Stimulated activated CD8-positive, alpha-beta memory T cell treated with anti-CD3 and anti-CD28 coated beads, Interleukin-12 subunit alpha, Interleukin-12 subunit beta, amount 100 ng/mL, for 24 hours (primary cell): Measurements from ENCODE around the gene TMEM183A.
"Not testable (repeated sequence)": the region's sequence is repeated elsewhere in the genome, so short reads cannot be mapped to it uniquely, and the experiment has no call there.

Experiments
- DNase-seq: peaks from one replicate; pipeline ENCODE4 v3.0.0-alpha.2; 2020; ENCODE audit errors: extremely low read depth

Gene TMEM183A

DNA sequence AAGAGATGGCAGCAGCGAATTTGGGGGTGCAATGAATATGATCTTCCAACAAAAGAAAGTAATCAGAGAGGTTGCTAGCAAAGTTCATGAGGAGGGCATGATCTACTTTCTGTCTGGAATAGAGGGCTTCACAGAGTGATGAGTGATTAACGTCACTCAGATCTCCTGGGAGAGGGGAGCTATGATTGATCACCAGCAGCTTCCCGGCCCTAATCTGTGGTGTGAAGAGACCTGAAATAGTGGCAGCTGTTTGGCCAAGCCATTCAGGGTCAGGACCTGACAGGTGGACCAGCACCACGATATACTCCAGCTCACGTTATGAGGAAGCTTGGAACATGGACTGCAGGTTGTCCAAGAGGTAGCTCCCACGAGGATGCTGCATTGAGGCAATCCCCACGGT is 19.9 kb upstream of the TMEM183A start:
- DNase-seq = no peak

DNA sequence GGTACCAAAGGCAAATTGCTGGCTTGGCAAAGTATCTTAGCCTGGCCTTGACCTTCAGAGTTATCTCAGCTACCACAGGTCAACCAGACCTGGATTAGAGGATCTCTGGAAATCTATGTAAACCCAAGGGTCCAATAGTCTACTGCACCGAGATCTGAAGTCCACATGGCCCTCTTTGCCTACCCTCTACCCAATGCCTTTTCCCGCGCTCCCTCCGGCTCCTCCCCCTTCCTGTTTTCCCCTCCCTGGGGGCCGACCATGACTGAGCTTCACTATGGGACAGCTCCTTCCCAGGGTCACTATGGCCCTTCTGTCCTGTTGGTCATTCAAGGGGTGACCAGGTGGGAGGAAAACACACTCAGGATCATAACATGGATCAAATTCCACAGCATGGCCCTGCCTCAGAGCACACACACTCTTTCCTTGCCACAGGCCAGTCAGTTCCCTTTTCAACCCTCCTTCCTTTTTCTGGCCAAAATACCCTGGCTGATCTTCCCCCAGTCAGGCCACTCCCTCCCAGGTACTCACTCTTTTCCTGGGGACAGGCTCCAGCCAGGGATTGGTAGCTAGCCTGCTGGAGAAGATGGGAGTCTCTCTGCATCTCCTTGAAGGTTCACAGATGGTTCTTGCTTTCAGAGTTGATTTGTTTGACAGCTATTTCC is 19.1 kb upstream of the TMEM183A start:
- no peak for DNase-seq

DNA sequence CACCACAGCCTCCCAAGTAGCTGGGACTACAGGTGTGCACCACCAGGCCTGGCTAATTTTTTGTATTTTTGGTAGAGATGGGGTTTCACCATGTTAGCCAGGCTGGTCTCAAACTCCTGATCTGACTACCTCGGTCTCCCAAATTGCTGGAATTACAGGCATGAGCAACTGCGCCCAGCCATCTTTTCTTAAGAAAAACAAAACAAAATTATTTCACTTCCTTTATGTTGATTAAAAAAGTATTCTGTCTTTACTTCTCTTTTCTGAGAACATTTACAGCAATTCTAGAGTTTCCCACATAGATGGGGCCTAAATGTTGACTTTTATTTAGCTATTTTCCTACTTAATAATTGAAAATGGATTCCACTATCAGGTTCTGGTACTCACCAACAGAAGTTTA is 17.3 kb upstream of the TMEM183A start:
- no peak for DNase-seq

DNA sequence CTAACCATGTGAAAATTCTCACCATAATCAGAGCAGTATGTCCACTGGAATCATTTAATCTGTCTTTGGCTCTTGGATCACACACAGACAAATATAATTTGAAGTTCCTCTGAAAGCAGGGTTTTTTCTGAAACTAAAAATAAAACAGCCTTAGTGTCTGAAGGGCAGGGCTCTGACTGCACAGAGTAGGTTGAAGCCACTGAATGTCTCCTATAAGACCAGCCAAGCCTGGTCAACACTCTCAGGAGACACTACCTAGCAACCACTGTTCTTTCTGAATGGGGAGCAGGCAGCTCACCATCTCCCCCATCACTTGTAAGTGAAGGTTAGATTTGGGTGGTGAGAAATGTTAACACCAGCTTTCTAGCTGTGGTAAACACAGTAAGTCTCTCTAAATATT is 16.1 kb upstream of the TMEM183A start:
- no peak for DNase-seq

DNA sequence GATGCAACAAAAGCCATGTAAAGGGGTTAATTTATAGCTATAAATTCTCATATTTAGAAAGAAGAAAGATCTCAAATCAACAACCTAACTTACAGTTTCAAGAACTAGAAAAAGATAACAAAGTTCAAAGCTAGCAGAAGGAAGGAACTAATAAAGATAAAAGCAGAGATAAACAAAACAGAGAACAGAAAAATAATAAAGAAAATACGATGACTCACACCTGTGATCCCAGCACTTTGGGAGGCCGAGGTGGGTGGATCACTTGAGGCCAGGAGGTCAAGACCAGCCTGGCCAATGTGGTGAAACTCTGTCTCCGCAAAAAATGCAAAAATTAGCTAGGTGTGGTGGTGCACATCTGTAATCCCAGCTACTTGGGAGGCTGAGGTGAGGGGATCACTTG is 12.4 kb upstream of the TMEM183A start:
- DNase-seq = no peak

DNA sequence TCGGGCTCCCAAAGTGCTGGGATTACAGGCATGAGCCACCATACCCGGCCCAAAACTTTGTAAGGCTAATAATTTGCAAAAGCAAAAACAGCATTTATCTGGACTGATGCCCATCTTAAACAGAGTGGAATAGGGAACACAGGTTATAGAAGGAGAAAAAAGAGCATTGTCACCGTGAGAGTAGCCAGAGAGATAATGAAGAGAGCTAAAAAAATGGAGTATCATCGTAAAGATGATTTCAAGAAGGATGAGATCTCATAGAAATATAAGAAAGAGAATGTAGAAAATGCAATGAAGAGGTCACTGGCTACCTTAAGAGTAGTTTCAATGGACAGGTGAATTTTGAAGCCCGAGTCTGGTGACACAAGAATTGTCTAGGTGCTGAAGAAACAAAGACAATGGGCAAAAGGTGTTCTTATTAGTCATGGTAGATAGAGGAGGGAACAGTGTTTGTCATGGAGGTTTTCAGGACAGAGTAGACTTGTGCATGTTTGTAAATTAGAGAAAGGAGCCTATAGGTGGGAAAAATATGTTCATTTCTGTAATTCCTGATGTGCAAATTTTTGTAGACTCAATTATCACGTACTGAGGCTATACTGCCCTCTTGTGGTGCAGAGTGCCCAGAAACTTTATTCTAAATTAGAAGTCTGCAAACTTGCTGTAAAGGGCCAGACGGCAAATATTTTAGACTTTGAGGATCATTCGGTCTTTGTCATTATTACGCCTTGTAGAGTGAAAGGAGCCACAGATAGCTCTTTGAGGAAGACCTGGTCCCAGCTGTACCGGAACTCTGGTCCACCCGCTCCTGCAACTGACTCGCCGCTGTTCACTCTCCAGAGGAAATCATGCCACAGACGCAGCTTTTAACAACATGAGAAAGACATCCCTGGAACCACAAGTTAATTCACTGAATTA is 8.1 kb upstream of the TMEM183A start:
- no peak for DNase-seq

DNA sequence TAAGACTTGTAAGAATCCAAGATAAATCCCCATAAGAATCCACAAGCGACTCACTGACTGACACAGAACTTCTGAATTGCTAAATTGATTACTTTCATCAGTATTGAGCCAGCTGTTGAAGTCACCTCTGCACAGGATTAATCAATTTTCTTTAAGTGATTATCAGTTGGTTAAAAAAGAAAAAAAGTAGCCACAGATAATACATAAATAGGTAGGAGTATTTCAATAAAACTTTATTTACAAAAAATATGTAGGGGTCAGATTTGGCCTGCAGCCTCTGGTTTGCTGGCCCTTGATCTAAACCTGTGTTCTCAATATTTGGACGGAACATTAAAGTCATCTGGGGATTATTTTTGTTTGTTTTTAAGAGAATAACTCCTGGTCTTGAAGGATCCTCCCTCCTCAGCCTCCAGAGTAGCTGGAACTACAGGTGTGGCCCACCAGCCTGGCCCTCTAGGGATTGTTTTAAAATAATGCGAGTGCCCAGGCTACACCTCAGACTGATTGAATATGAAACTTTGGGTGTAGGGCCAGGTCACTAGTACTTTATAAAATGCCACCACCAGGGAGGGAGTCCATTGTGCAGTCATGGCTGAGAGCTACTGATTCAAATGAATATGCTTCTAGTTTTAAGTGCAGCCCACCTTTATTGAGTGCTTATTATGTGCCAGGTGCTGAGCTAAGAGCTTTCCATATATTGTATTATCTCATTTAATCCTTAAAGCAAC is 6.8 kb upstream of the TMEM183A start:
- DNase-seq = no peak

DNA sequence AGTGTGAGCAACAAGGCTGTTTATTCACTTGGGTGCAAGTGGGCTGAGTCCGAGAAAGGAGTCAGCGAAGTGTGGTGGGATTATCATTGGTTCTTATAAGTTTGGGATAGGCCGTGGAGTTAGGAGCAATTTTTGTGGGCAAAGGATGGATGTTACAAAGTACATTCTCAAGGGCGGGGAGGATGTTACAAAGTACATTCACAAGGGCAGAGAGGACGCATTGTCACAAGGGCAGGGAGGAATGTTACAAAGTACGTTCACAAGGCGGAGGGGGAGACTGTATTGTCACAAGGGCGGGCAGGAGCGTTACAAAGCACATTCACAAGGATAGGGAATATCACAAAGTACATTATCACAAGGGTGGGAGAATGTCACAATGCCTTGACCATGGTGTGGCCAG is 5.2 kb upstream of the TMEM183A start:
- DNase-seq = no peak

DNA sequence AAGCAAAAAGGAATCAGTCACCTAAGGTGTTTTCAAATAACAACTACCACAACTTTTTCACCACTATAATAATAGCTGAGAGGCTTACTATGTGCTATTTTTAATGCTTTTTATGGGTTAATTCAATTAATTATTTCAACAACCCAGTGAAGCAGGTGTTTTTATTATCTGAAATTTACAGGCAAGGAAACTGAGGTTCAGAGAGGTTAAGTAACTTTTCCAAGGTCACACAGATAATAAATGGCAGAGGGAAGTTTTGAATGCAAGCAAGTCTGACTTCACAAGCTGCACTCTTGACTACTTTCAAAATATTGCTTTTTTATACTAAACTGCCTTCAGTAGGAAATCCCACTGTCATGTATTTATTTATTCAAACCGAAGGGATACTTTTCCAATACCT is 4.2 kb upstream of the TMEM183A start:
- DNase-seq = no peak

DNA sequence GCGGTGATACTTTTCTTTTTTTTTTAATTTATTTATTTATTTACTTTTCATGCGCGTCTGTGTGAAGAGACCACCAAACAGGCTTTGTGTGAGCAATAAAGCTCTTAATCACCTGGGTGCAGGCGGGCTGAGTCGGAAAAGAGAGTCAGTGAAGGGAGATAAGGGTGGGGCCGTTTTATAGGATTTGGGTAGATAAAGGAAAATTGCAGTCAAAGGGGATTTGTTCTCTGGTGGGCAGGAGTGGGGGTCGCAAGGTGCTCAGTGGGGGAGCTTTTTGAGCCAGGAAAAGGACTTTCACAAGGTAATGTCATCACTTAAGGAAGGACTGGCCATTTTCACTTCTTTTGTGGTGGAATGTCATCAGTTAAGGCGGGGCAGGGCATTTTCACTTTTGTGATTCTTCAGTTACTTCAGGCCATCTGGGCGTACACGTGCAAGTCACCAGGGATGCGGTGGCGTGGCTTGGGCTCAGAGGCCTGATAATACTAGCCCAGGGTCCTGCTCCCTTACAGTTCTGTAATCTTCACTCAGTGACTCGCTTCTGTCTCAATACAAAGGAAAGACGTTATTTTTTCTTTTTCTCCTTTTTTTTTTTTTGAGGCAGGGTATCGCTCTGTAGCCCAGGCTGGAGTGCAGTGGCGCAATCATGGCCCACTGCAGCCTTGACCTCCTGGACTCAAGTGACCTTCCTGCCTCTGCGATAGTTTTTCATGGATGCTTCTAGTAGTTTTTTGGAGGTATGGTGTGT is 1.6 kb upstream of the TMEM183A start:
- not testable (repeated sequence) for DNase-seq

DNA sequence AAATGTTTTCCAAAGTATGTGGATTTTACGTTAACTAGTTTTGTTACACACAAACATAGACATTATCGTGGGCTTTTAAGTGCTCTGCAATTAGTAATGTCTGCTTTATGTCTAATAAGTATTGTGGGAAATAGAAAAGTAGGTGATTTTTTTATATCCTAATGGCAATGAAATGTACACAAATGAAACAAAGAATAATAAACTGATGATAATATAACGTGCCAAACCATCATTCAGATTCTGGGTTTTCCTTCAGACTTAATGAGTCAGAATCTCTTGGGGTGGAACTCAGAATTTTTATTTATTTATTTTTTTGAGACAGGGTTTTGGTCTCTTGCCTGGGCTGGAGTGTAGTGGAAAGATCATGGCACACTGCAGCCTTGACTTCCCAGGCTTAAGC is 2.0 kb downstream of the TMEM183A start:
- DNase-seq = no peak

DNA sequence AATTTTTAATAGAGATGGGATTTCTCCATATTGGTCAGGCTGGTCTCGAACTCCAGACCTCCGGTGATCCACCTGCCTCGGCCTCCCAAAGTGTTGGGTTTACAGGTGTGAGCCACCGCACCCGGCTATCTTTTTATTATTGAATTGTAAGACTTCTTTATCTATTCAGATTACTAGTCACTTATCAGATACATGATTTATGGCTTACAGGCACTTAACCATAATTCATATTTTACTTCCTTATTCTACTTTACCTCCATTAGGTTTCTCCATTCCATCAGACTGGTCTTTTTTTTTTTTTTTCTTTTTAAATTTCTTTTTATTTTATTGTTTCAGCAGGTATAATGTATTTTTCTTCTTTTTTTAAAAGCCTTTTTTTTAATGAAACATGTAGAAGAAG is 4.4 kb downstream of the TMEM183A start:
- no peak for DNase-seq

DNA sequence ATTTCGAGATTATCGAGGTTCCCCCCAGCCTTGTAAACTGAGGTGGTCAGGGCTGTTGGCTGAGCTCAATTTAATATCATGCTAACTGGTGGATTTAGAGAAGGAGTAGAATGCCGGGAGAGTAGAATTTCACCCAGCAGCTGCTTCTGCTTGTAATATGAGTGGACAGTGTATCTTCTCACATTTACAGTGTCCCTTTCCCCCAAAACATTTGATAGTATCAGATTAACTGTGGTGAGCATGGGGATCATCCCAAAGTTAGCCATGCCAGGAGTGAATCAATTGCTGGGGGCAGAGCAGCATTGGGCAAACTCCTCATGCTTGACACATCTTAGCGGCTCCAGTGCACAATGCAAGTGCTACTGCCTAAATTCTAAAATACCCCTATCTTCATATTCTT is 9.9 kb downstream of the TMEM183A start:
- no peak for DNase-seq

DNA sequence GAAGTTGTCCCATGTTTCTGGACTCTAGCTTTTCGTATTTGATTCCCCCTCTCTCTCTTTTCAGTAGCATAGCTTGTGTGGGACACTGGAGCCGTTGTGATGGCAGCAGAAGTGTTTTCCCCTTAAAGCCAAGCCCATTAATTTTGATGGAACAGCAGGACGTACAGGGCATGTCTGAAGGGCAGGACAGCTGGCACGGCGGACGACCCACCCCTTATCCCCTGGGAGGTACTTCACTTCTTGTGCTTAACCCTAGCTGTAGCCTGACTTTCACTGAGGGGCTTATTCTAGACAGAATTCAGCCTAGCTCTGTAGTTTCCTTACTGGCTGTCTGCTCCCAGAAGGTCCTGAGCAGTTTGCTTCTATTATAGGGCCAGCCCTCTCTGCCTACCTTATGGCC is 10.5 kb downstream of the TMEM183A start:
- no peak for DNase-seq

DNA sequence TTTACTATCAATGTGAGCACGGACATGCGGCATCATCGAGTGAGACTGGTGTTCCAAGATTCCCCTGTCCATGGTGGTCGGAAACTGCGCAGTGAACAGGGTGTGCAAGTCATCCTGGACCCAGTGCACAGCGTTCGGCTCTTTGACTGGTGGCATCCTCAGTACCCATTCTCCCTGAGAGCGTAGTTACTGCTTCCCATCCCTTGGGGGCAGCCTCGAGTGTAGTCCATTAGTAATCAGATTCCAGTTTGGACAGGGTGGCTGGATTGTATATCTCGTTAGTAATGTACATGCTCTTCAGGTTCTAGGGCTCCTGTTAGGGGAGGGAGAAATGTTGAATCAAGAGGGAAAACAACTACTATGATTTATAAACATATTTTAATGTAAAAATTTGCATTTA is 15.7 kb downstream of the TMEM183A start:
- DNase-seq = not testable (repeated sequence)

DNA sequence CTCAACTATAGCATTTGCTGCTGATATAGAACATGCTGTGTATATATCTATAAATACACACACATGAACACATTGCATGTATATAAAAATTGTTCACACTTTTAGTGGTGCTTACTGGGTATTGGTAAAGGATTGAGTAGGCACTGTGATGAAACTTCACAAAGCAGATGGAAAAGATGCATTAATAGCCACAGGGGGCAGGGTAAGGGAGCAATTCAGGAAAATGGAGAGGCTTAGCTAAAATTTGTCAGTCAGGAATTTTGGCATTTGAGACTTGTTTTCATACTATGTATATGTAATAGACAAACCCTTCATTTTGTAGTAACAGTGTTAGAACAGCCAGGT is 18.5 kb downstream of the TMEM183A start:
- no peak for DNase-seq

DNA sequence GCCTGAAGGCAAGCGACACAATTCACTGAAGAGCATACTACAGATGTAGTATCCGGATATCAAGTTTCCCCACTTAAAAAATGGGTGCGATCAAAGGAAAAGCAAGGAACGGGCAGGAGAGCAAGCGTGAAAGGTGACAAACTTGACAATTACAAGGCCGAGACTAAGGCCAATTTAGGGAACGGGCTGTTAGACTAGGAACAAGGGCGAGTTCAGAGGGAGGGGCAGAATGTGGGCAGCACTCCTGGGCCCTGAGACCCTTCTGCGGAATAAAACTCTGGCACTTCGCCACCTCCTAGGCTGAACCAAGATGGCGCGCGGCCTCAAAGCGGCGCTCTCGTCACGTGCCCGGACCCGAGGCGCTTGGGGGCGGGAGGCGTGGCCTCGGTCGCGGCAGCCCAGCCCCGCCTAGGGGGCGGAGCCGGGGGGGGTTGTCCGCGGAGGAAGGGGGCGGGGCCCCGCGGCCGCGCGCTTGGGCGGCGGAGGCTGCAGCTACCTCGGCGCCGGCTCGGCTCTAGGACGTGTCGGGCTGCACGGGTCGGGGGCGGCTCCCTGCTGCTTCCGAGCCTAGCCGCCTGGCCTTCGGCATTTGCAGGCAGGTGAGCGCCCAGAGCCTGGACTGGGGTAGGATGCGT is 19.0 kb downstream of the TMEM183A start, which contains the start of gene PPFIA4:
Gene PPFIA4 (plus strand): TSS at position 461 of the 635 bp plus-strand sequence. CDS start 12,518 bp downstream, outside the sequence.
- peak; percentile 56 for DNase-seq

DNA sequence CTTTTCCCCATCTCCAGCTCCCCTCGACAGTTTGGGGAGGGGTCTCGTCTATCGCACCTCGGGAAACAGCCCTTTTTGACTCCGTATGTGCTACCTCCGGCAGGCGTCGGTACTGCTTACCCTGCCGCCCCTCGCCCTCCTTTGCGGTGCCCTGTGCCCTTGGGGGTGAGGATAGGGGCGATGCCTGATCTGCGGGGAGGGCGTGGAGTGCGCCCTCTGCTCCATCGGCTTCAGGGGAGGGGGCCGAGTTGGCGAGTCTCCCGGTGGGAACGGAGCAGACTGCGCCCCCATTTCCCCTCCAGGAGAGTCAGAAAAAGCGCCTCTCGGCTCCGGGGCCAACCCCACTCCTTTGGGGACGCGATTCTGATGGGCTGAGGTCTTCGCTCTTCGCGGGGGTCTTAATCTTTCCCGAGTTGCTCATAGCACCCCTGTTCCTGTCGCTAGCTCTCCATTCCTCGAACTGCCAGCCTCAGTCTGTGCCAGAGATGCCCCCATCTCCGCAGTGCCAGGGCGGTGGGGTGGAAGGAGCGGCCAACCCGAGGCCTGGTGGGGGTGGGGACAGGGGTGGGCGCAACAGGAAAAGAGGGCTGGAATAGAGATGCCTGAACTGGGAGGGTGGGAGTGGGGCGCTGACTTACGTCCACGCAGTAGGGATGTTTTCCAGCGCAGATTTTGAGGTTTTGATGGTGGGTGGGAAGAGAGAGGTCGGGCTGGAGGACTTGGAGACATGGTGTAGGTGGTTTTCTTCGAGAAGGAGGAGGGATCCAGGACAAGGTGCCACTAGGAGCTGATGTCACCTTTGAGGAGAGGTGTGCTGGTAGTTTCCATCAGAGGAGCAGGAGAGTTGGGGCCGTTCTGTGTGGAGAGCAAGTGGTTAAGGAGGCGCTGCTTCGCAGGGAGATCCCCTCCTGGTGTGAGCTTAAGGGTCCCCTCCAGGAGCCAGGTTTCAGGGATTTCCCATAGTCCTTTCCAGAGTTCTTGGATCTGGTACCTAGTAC is 19.8 kb downstream of the TMEM183A start:
- DNase-seq = no peak

DNA sequence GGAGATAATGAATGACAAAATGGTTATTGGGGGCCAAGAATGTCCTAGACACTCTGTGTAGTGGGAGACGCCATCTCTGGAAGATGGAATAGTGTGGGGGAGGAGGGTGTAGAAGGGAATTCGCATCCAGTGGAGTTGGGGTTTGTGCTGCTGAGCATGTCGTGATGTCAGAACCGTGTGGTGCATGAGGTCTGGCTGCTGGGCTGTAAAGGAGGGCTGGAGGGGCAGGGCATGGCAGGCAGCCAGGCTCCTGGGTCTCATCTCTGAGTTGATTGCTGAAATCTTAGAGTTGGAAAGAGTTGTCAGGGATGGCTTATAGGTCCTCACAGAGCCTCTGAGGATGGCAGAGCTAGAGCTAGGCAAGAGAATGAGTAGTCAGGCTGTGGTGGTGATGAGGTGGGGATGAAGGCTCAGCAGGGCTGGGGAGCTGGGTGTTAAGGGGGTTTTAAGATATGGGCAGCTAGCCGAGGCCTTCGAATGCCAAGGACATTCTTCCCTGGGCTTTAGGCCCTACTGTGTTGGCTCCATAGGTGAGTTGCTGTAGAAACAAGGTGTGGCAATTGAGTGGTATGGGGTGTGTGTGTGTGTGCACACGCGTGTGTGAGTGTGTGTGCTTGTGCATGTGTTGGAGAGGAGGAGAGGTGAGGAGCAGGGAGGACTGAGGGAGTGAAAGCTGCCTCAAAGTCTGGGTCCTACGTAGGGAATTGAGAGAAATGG is 21.1 kb downstream of the TMEM183A start:
- no peak for DNase-seq
